Heart left ventricle (tissue), 16 donors: ENCODE results near the gene ATXN2. TPM values are rescaled to one million over a fixed set of nuclear protein-coding genes. Genes with fewer than 3 reads are reported as not detected.
A peak's percentile ranks its signal among the peaks of the same experiment; 100 is the strongest.
"Not testable (repeated sequence)": the region's sequence is repeated elsewhere in the genome, so short reads cannot be mapped to it uniquely, and the experiment has no call there.

Experiments used
- ATAC-seq, 4 donors: fragments of 200-7000 bp; cut with Tn5 transposase; one replicate each; pipeline ENCODE4 v1.9.1; 2020 to 2022; ENCODE audit warnings: moderate library complexity in 4 of 4, mild to moderate bottlenecking in 3 of 4, moderate number of reproducible peaks in 1 of 4
- DNase-seq, 5 donors: peaks; one replicate each; pipeline ENCODE4 v3.0.0-alpha.2; 2020
- H3K27ac ChIP-seq, 12 donors: fragments of 200-600 bp; sonication (generic) in 4 of 12; one replicate each; pipeline versions ENCODE4 v1.5.0 to v1.8.0; 2016 to 2022; ENCODE audit warnings: mild to moderate bottlenecking in 2 of 12
- H3K27me3 ChIP-seq, 9 donors: fragments of 200-600 bp; sonication (generic) in 2 of 9; one replicate each; pipeline versions ENCODE4 v1.5.1 to v1.8.0; 2016 to 2022; ENCODE audit warnings: mild to moderate bottlenecking in 3 of 9
- H3K36me3 ChIP-seq, 9 donors: fragments of 200-600 bp; sonication (generic) in 2 of 9; one replicate each; pipeline versions ENCODE4 v1.5.0 to v1.8.0; 2018 to 2022; ENCODE audit warnings: mild to moderate bottlenecking in 2 of 9
- H3K4me1 ChIP-seq, 12 donors: fragments of 200-600 bp; sonication (generic) in 4 of 12; one replicate each; pipeline versions ENCODE4 v1.5.0 to v1.8.0; 2016 to 2022; ENCODE audit warnings: mild to moderate bottlenecking in 3 of 12
- H3K4me3 ChIP-seq, 12 donors: fragments of 200-600 bp; sonication (generic) in 4 of 12; one replicate each; pipeline versions ENCODE4 v1.5.0 to v1.8.0; 2017 to 2022; ENCODE audit warnings: mild to moderate bottlenecking in 9 of 12, moderate library complexity in 4 of 12
- H3K9me3 ChIP-seq, 12 donors: fragments of 200-600 bp; sonication (generic) in 4 of 12; one replicate each; pipeline versions ENCODE4 v1.5.0 to v1.8.0; 2016 to 2022; ENCODE audit warnings: mild to moderate bottlenecking in 1 of 12
- CTCF ChIP-seq, 12 donors: fragments of 200-600 bp; sonication (generic) in 4 of 12; IDR thresholded peaks; one replicate each; pipeline versions ENCODE4 v1.5.0 to v1.8.0; 2018 to 2022; ENCODE audit warnings: antibody characterized with exemption in 12 of 12, mild to moderate bottlenecking in 5 of 12
- POLR2A ChIP-seq, 2 donors: fragments of 450-650 bp; IDR thresholded peaks; one replicate each; pipeline ENCODE4 v1.6.1; 2017; ENCODE audit warnings: antibody characterized with exemption in 2 of 2, mild to moderate bottlenecking in 2 of 2, moderate library complexity in 2 of 2
- WGBS, 4 donors: extraction: QIAGEN DNeasy Blood & Tissue Kit in 2 of 4; methylation state at CpG; one replicate each; pipeline versions ENCODE4 v1.1.5 to v1.1.7; 2013 to 2018; 5-methylcytosine and 5-hydroxymethylcytosine counted together
- intact Hi-C, 10 donors: fragments of 100-400 bp; cut with DNase I; formaldehyde crosslinking; loops; one replicate each; pipeline versions ENCODE4 v1.11.1 to v1.14.2; 2022
- polyA plus RNA-seq, 2 donors: library from polyadenylated mRNA; stranded (reverse); fragments of 200-250 nt; gene quantifications; one replicate each; pipeline ENCODE4 v1.2.3, GENCODE V29; 2013
- total RNA-seq, 9 donors: library from RNA; depleted of rRNA in 2 of 9; stranded (reverse); fragments of >200 nt in 2 of 9; fragmentation: NEBNext Ultra II Directional in 3 of 9; extraction: Animal tissue kit (Norgen Biotek cat#: 25700) in 3 of 9; gene quantifications; one replicate each; pipeline versions ENCODE4 v1.1.0 to v1.2.4, GENCODE V29; 2016 to 2023
- donor health status: ischemic (EF 13 %, LVEDD 7.1; RV severe dilation, severe dysfunction).
- donor health status: healthy with polysubstance abuse.
- donor health status: DM: no; HTN: yes; CAD: no.
- donor health status: DM: no; HTN: no; CAD: no.
- donor health status: ischemic (EF 25% LVEDD 6.9; RV normal size, moderate dysfunction).
- donor health status: ischemic (EF 25% LVEDD 5.7; RV mildly dilated, moderate dysfunction).
- donor health status: healthy.
- donor health status: DM: yes; HTN: yes; CAD: no.
- donor health status: ischemic (EF 35%, LVEDD 5.7; RV mildly dilated, moderate dysfunction).
- donor health status: nonischemic (EF 11% LVEDD 7.7; RV severe dilation, severe dysfunction).
- donor health status: DM: yes; HTN: yes; CAD: no.
- donor health status: PGD.
- donor health status: ischemic (EF 29% LVEDD 5.4; RV normal size, mild dysfunction).
- donor health status: nonischemic (EF 23%, LVEDD 6.1; RV moderate dilation, normal function).

The ATXN2 gene
- total and polyA plus RNA-seq, 11 donors: 23.6 to 59.3 (median 46.8) TPM

- no peak overlapping the region for H3K4me3 ChIP-seq
- H3K27me3 ChIP-seq: no peaks in the 10 kb centered on the region
- peaks cover 0 to 90% (median 78%) of the 10 kb centered on the region in 9 donors for H3K36me3 ChIP-seq
- TF ChIP-seq CTCF (IDR thresholded peaks at IDR 0.05) (no peak), POLR2A (IDR thresholded peaks at IDR 0.05) (no peak)
- H3K9me3 ChIP-seq: no peaks in the 10 kb centered on the region
- WGBS, 4 donors: 91 to 96% (median 95%) methylated on average over 2 of the region's 2 CpGs
- no peak overlapping the region for H3K27ac ChIP-seq
- intact Hi-C loops: no loop called here
- H3K4me1 ChIP-seq: no peaks in the 10 kb centered on the region
- DNase-seq (no peak), ATAC-seq (no peak)
Measured at GRCh38 chr12:111506260-111506659, 92.9 kb downstream of the ATXN2 start.

- ATAC-seq (no peak), DNase-seq (no peak)
- Histone ChIP-seq H3K36me3 (peaks cover 0 to 90% (median 79%) of the 10 kb centered on the region in 9 donors), H3K9me3 (no peaks in the 10 kb centered on the region), H3K27me3 (no peaks in the 10 kb centered on the region), H3K4me3 (no peak overlapping the region), H3K4me1 (no peaks in the 10 kb centered on the region), H3K27ac (no peak overlapping the region)
- WGBS, 4 donors: 85 to 96% (median 91%) methylated on average over 1 of the region's 1 CpG
- TF ChIP-seq CTCF (IDR thresholded peaks at IDR 0.05): no peak
- no peak for TF ChIP-seq POLR2A (IDR thresholded peaks at IDR 0.05)
- intact Hi-C loops: no loop called here
Measured at GRCh38 chr12:111505601-111506036, 93.5 kb downstream of the ATXN2 start.

GRCh38 chr12:111503116-111503515 is 96.0 kb downstream of the ATXN2 start:
- no peak for TF ChIP-seq POLR2A (IDR thresholded peaks at IDR 0.05)
- TF ChIP-seq CTCF (IDR thresholded peaks at IDR 0.05): no peak
- H3K4me3 ChIP-seq: no peak overlapping the region
- peaks cover 0 to 89% (median 75%) of the 10 kb centered on the region in 9 donors for H3K36me3 ChIP-seq
- no peak for ATAC-seq
- intact Hi-C loops: no loop called here
- WGBS, 4 donors: 96 to 99% (median 98%) methylated on average over 1 of the region's 1 CpG
- H3K27ac ChIP-seq: no peak overlapping the region
- DNase-seq: no peak
- H3K9me3 ChIP-seq: no peaks in the 10 kb centered on the region
- H3K4me1 ChIP-seq: no peaks in the 10 kb centered on the region
- H3K27me3 ChIP-seq: no peaks in the 10 kb centered on the region

GRCh38 chr12:111494676-111495075 is 104.4 kb downstream of the ATXN2 start:
- peaks cover 0 to 14% (median 0%) of the 10 kb centered on the region in 12 donors for H3K9me3 ChIP-seq
- H3K4me3 ChIP-seq: no peak overlapping the region
- H3K36me3 ChIP-seq: peaks cover 0 to 95% (median 80%) of the 10 kb centered on the region in 9 donors
- H3K27me3 ChIP-seq: no peaks in the 10 kb centered on the region
- WGBS, 4 donors: 91 to 99% (median 94%) methylated on average over 4 of the region's 4 CpGs
- H3K4me1 ChIP-seq: peaks cover 0 to 9% (median 0%) of the 10 kb centered on the region in 12 donors
- intact Hi-C loops: no loop called here
- TF ChIP-seq CTCF (IDR thresholded peaks at IDR 0.05) (no peak), POLR2A (IDR thresholded peaks at IDR 0.05) (no peak)
- ATAC-seq (no peak), DNase-seq (no peak)
- H3K27ac ChIP-seq: no peak overlapping the region

GRCh38 chr12:111492979-111493378 is 106.1 kb downstream of the ATXN2 start:
- DNase-seq, intact Hi-C loops: not testable (repeated sequence)

More at GRCh38 chr12:111492979-111493378, 106.1 kb downstream of the ATXN2 start:
- WGBS, 4 donors: 74 to 91% (median 79%) methylated on average over 7 of the region's 7 CpGs
- Histone ChIP-seq H3K9me3 (peaks cover 0 to 14% (median 0%) of the 10 kb centered on the region in 12 donors), H3K27ac (peak overlapping the region in 1 of 12 donors; percentile 41), H3K4me1 (peaks cover 0 to 16% (median 6%) of the 10 kb centered on the region in 12 donors), H3K36me3 (peaks cover 0 to 95% (median 78%) of the 10 kb centered on the region in 9 donors)
- not testable (repeated sequence) for H3K4me3 ChIP-seq, H3K27me3 ChIP-seq, ATAC-seq
